ENCODE measurements around the gene FAM193A.

FAM193A gene

GRCh38 chr4:2742823-2743517, 206.5 kb downstream of the FAM193A start:
- ChIA-PET POLR2A (no interaction called here), CTCF (interaction anchor here (1.1 kb wide), 1 partner anchor 13 kb away, joined by 3 read pairs; the partner anchor contains the start of gene TNIP2)
- no peak for DNase-seq (ENCODE audit: extremely low spot score)
- no peak for TF ChIP-seq CTCF (IDR thresholded peaks at IDR 0.05; ENCODE audit: control extremely low read depth, extremely low read depth, low read depth, missing control alignments)

GRCh38 chr4:2743518-2744445, 207.3 kb downstream of the FAM193A start:
- ChIA-PET CTCF (interaction anchor here (0.6 to 1.4 kb wide), 4 partner anchors 9 to 20 kb away, joined by 3 to 4 read pairs (median 3); partner anchors contain the start of gene TNIP2), POLR2A (no interaction called here)
- TF ChIP-seq CTCF (IDR thresholded peaks at IDR 0.05; ENCODE audit: control extremely low read depth, extremely low read depth, low read depth, missing control alignments), result no peak

GRCh38 chr4:2744576-2745270, 208.3 kb downstream of the FAM193A start:
- DNase-seq (ENCODE audit: extremely low spot score), result no peak
- CTCF ChIA-PET, result interaction anchor here (1.2 to 1.4 kb wide), 3 partner anchors 10 to 217 kb away, joined by 3 to 4 read pairs (median 3); no protein-coding TSS in a partner anchor
- TF ChIP-seq CTCF (IDR thresholded peaks at IDR 0.05; ENCODE audit: control extremely low read depth, extremely low read depth, low read depth, missing control alignments), result no peak
- POLR2A ChIA-PET, result no interaction called here

More at GRCh38 chr4:2743518-2744445, 207.3 kb downstream of the FAM193A start:
- no peak for DNase-seq (ENCODE audit: extremely low spot score)

- ChIA-PET CTCF (interaction anchor here (0.9 to 1.2 kb wide), 2 partner anchors 72 to 216 kb away, joined by 3 read pairs; no protein-coding TSS in a partner anchor), POLR2A (interaction anchor here (0.6 to 2.2 kb wide), 3 partner anchors 11 to 190 kb away, joined by 3 to 7 read pairs (median 4); partner anchors contain the start of gene TNIP2)
- no peak for DNase-seq (ENCODE audit: extremely low spot score)
- TF ChIP-seq CTCF (IDR thresholded peaks at IDR 0.05; ENCODE audit: control extremely low read depth, extremely low read depth, low read depth, missing control alignments), result no peak
Observed at GRCh38 chr4:2745516-2745915, 209.1 kb downstream of the FAM193A start.

- POLR2A ChIA-PET, result interaction anchor here (0.6 to 2.2 kb wide), 5 partner anchors 10 to 191 kb away, joined by 3 to 7 read pairs (median 4); partner anchors contain the start of gene TNIP2
- no peak for TF ChIP-seq CTCF (IDR thresholded peaks at IDR 0.05; ENCODE audit: control extremely low read depth, extremely low read depth, low read depth, missing control alignments)
- CTCF ChIA-PET, result interaction anchor here (0.9 to 2.3 kb wide), 7 partner anchors 17 to 526 kb away, joined by 3 to 9 read pairs (median 3); partner anchors contain the start of gene GRK4
- DNase-seq (ENCODE audit: extremely low spot score), result peak; percentile 94
Observed at GRCh38 chr4:2745981-2746806, 209.7 kb downstream of the FAM193A start.

Measured in GM10248 (cell line).